Measurements from ENCODE around the gene FTO.
"Not testable (repeated sequence)": the region's sequence is repeated elsewhere in the genome, so short reads cannot be mapped to it uniquely, and the experiment has no call there.

Gene FTO

GRCh38 chr16:53826658-53827057, 122.7 kb downstream of the FTO start:
- no peak for DNase-seq (ENCODE audit: low spot score)

- DNase-seq (ENCODE audit: low spot score): no peak
Observed at GRCh38 chr16:53827741-53828140, 123.8 kb downstream of the FTO start.

GRCh38 chr16:53829186-53829747, 125.3 kb downstream of the FTO start:
- no peak for DNase-seq (ENCODE audit: low spot score)

GRCh38 chr16:53832896-53833544, 129.1 kb downstream of the FTO start:
- DNase-seq (ENCODE audit: low spot score): no peak

GRCh38 chr16:53836142-53836541, 132.2 kb downstream of the FTO start:
- DNase-seq (ENCODE audit: low spot score): no peak

GRCh38 chr16:53836680-53837079, 132.7 kb downstream of the FTO start:
- DNase-seq (ENCODE audit: low spot score): no peak

GRCh38 chr16:53837426-53837825, 133.5 kb downstream of the FTO start:
- DNase-seq (ENCODE audit: low spot score): no peak

GRCh38 chr16:53839150-53839549, 135.2 kb downstream of the FTO start:
- no peak for DNase-seq (ENCODE audit: low spot score)

GRCh38 chr16:53840456-53840855, 136.5 kb downstream of the FTO start:
- no peak for DNase-seq (ENCODE audit: low spot score)

GRCh38 chr16:53841884-53842283, 137.9 kb downstream of the FTO start:
- DNase-seq (ENCODE audit: low spot score): no peak

- DNase-seq (ENCODE audit: low spot score): no peak
Observed at GRCh38 chr16:53843084-53843483, 139.1 kb downstream of the FTO start.

- no peak for DNase-seq (ENCODE audit: low spot score)
Observed at GRCh38 chr16:53844804-53845203, 140.8 kb downstream of the FTO start.

GRCh38 chr16:53846549-53846948, 142.6 kb downstream of the FTO start:
- DNase-seq (ENCODE audit: low spot score): not testable (repeated sequence)

GRCh38 chr16:53846971-53847370, 143.0 kb downstream of the FTO start:
- DNase-seq (ENCODE audit: low spot score): no peak

GRCh38 chr16:53848277-53848942, 144.5 kb downstream of the FTO start:
- no peak for DNase-seq (ENCODE audit: low spot score)

- DNase-seq (ENCODE audit: low spot score): no peak
Observed at GRCh38 chr16:53848950-53849349, 145.0 kb downstream of the FTO start.

- DNase-seq (ENCODE audit: low spot score): no peak
Observed at GRCh38 chr16:53849585-53849984, 145.6 kb downstream of the FTO start.

GRCh38 chr16:53849994-53850393, 146.0 kb downstream of the FTO start:
- DNase-seq (ENCODE audit: low spot score): no peak

- DNase-seq (ENCODE audit: low spot score): no peak
Observed at GRCh38 chr16:53852678-53853077, 148.7 kb downstream of the FTO start.

- DNase-seq (ENCODE audit: low spot score): no peak
Observed at GRCh38 chr16:53855056-53855455, 151.1 kb downstream of the FTO start.

- DNase-seq (ENCODE audit: low spot score): no peak
Observed at GRCh38 chr16:53855511-53855910, 151.6 kb downstream of the FTO start.

GRCh38 chr16:53859995-53860540, 156.1 kb downstream of the FTO start:
- no peak for DNase-seq (ENCODE audit: low spot score)

- no peak for DNase-seq (ENCODE audit: low spot score)
Observed at GRCh38 chr16:53863861-53864260, 159.9 kb downstream of the FTO start.

All from RKO (cell line).